K562 treated with DMSO at 1 percent for 12 hours (cell line): ENCODE data around the gene FAM180B. TPM values are rescaled to one million over a fixed set of nuclear protein-coding genes. Genes with fewer than 3 reads are reported as not detected.

Experiments
- total RNA-seq: library from RNA; unstranded; fragments of 300-600 nt; gene quantifications from 2 replicates; pipeline ENCODE4 v1.2.3, GENCODE V29; 2022; ENCODE audit not compliant: insufficient read depth

Gene FAM180B
- total RNA-seq: not detected in 2 replicates

DNA sequence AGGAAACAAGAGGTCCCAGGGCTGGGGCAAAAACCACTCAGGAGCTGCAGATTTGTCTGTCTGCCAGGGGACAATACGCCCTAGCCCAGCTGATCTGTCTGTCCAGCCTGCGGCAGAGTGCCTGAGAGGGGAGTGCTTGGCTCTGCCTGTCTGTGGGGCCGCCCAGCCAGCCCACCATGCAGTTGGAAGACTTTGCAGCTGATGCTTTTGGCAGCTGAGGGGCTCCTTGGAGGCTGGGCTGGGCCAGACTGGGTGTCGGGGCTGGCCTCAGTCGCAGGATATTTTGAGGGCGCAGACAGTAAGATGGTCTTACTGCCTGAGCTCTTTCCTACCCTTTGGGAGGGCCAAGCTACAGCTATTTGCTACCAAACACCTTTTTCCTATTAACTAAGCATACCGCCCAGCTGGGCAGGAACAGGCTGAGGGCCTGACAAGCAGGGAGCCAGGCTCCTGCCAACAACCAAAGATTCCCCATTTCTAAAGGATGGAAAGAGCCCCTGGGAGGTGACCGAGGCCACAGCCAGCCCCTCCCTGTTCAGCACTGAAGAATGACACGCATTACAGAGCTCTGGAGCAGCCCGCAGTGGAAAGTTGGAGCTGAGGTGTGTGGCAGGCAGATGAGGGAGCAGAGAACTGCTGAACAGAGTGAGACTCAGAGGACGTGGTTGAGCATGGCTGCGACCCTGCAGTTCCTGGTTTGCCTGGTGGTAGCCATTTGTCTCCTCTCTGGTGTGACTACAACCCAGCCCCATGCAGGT lies at the start of gene FAM180B:
Gene FAM180B, plus strand, starts transcription at position 581 of the 758 bp plus-strand sequence. Its CDS starts 91 bp downstream, at position 672.

GRCh38 chr11:47552566-47553405 lies 33.7 kb upstream of the FAM180B start, which contains the start of gene CELF1:
CELF1 (minus strand) TSS chr11:47553132; CDS start chr11:47499523, 53,609 bp downstream.

DNA sequence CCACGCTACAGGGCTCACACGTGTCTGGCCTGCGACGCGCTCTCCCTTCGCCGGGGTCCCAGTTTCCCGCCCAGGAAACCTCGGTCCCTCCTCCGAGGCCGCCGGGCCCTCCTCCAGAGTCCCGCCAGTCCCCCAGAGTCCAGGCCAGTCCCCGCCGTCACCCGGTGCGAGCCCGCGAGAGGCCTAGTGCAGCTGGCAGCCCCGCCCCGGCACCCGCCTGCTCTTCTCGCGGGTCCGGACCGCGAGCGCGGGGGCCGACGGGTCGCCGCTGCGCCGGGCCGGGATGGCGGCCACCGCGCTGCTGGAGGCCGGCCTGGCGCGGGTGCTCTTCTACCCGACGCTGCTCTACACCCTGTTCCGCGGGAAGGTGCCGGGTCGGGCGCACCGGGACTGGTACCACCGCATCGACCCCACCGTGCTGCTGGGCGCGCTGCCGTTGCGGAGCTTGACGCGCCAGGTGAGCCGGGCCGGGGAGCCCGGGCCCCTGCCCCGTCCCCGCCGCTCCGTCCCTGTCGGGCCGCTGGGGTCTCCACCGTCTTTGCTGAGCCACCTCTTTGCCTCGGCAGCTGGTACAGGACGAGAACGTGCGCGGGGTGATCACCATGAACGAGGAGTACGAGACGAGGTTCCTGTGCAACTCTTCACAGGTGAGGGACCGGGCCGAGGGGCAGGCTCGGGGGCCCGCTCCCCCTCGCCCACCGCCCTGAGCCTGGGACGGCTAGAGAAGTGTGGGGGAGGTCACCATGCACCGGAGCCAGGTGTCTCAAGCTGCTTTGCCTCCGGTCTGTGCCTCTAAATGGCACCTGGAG lies 20.9 kb upstream of the FAM180B start, which contains the start of gene PTPMT1:
Gene PTPMT1, plus strand, starts transcription at position 260 of the 809 bp plus-strand sequence. Its CDS starts 24 bp downstream, at position 284.

GRCh38 chr11:47578524-47579494 lies 7.7 kb upstream of the FAM180B start, which contains the start of the genes KBTBD4 and NDUFS3:
KBTBD4 (minus strand) TSS chr11:47578970; CDS start chr11:47578951, 19 bp downstream.
NDUFS3 (plus strand) TSS chr11:47579074; CDS start chr11:47579092, 18 bp downstream.

GRCh38 chr11:47593934-47594855 lies 7.7 kb downstream of the FAM180B start, which contains the start of gene C1QTNF4:
C1QTNF4 (minus strand) TSS chr11:47594411; CDS start chr11:47590810, 3,601 bp downstream.

Other genes with a start within 250 kb of the FAM180B start
- not detected in 2 replicates for gene MYBPC3, start 234.0 kb upstream of the FAM180B start, total RNA-seq
- gene SPI1, start 208.1 kb upstream of the FAM180B start, total RNA-seq: 71.7 and 77.5 TPM in 2 replicates
- 25.9 and 30.0 TPM in 2 replicates for gene SLC39A13, start 178.1 kb upstream of the FAM180B start, total RNA-seq
- gene PSMC3, start 160.2 kb upstream of the FAM180B start, total RNA-seq: 220 and 240 TPM in 2 replicates
- gene RAPSN, start 137.5 kb upstream of the FAM180B start, total RNA-seq: not detected in 2 replicates
- 12.5 and 40.6 TPM in 2 replicates for gene CELF1, start 33.5 kb upstream of the FAM180B start, total RNA-seq
- 111 and 115 TPM in 2 replicates for gene PTPMT1, start 21.1 kb upstream of the FAM180B start, total RNA-seq
- 8.0 and 13.1 TPM in 2 replicates for gene KBTBD4, start 7.7 kb upstream of the FAM180B start, total RNA-seq
- 158 and 208 TPM in 2 replicates for gene NDUFS3, start 7.6 kb upstream of the FAM180B start, total RNA-seq
- not detected in 2 replicates for gene C1QTNF4, start 7.7 kb downstream of the FAM180B start, total RNA-seq
- 60.6 and 71.2 TPM in 2 replicates for gene MTCH2, start 55.9 kb downstream of the FAM180B start, total RNA-seq
- 1.2 TPM in 1 of 2 replicates, not detected in the other for gene AGBL2, start 128.7 kb downstream of the FAM180B start, total RNA-seq
- 11.4 and 55.2 TPM in 2 replicates for gene FNBP4, start 180.7 kb downstream of the FAM180B start, total RNA-seq